Activated CD4-positive, alpha-beta T cell treated with anti-CD3 and anti-CD28 coated beads for 36 hours (primary cell): ENCODE data around the gene AP2A1. TPM values are rescaled to one million over a fixed set of nuclear protein-coding genes. Genes with fewer than 3 reads are reported as not detected.

Experiments used
- ATAC-seq: fragments of 200-7000 bp; cut with Tn5 transposase; one replicate; pipeline ENCODE4 v1.10.0; 2021; ENCODE audit warnings: mild to moderate bottlenecking, moderate library complexity
- CTCF ChIA-PET: fragments of 350-600 bp; sonication (Branson Sonifier 250); formaldehyde crosslinking; loops from one replicate; lab custom pipeline; 2021; ENCODE audit warnings: antibody characterized with exemption; lab: Charles Lee
- POLR2A ChIA-PET: fragments of 350-600 bp; sonication (Branson Sonifier 250); formaldehyde crosslinking; loops from one replicate; lab custom pipeline; 2021; ENCODE audit warnings: antibody characterized with exemption, inconsistent platforms; lab: Charles Lee
- DNase-seq: peaks from one replicate; pipeline ENCODE4 v3.0.0-alpha.2; 2020
- H3K27ac Mint-ChIP-seq: one replicate; pipeline ENCODE4 v1.8.0; 2021; ENCODE audit warnings: mixed read lengths
- H3K27me3 Mint-ChIP-seq: one replicate; pipeline ENCODE4 v1.8.0; 2021; ENCODE audit warnings: mixed read lengths
- H3K36me3 Mint-ChIP-seq: one replicate; pipeline ENCODE4 v1.8.0; 2021; ENCODE audit warnings: low read depth, mixed read lengths
- H3K4me1 Mint-ChIP-seq: one replicate; pipeline ENCODE4 v1.8.0; 2021; ENCODE audit warnings: mixed read lengths
- H3K4me3 Mint-ChIP-seq: one replicate; pipeline ENCODE4 v1.8.0; 2021; ENCODE audit warnings: mild to moderate bottlenecking, moderate library complexity, mixed read lengths
- H3K9me3 Mint-ChIP-seq: one replicate; pipeline ENCODE4 v1.8.0; 2021; ENCODE audit warnings: low read depth, mixed read lengths
- intact Hi-C, 2 experiments: fragments of 100-400 bp; cut with DNase I in 1 of 2; cut with micrococcal nuclease in 1 of 2; formaldehyde crosslinking; loops; one replicate each; pipeline versions ENCODE4 v1.14.2 to v1.15.1; 2022 to 2024; cut with DNase I, micrococcal nuclease
- total RNA-seq, 2 experiments: library from RNA; stranded (reverse); gene quantifications; one replicate each; pipeline ENCODE4 v1.2.3, GENCODE V29; 2021

Gene AP2A1
- total RNA-seq, 2 experiments from 2014 or later: 79.4 to 102 TPM

GRCh38 chr19:49779731-49780555, 13.1 kb downstream of the AP2A1 start:
- no peak for ATAC-seq
- Mint-ChIP-seq H3K9me3 (no peaks in the 10 kb centered on the region), H3K36me3 (peaks cover 11% of the 10 kb centered on the region), H3K27ac (no peak overlapping the region), H3K4me3 (no peak overlapping the region), H3K27me3 (no peaks in the 10 kb centered on the region), H3K4me1 (no peaks in the 10 kb centered on the region)
- ChIA-PET POLR2A (no interaction called here), CTCF (no interaction called here)
- intact Hi-C loops: no loop called here
- no peak for DNase-seq

GRCh38 chr19:49780861-49781260, 14.1 kb downstream of the AP2A1 start:
- H3K36me3 Mint-ChIP-seq: peaks cover 15% of the 10 kb centered on the region
- H3K4me3 Mint-ChIP-seq: no peak overlapping the region
- intact Hi-C loops: no loop called here
- ATAC-seq: no peak
- no peaks in the 10 kb centered on the region for H3K4me1 Mint-ChIP-seq
- no peaks in the 10 kb centered on the region for H3K27me3 Mint-ChIP-seq
- no peak for DNase-seq
- H3K27ac Mint-ChIP-seq: no peak overlapping the region
- no peaks in the 10 kb centered on the region for H3K9me3 Mint-ChIP-seq
- ChIA-PET POLR2A (no interaction called here), CTCF (no interaction called here)

GRCh38 chr19:49781394-49781793, 14.6 kb downstream of the AP2A1 start:
- peaks cover 17% of the 10 kb centered on the region for H3K36me3 Mint-ChIP-seq
- no peaks in the 10 kb centered on the region for H3K9me3 Mint-ChIP-seq
- H3K27ac Mint-ChIP-seq: no peak overlapping the region
- H3K4me3 Mint-ChIP-seq: no peak overlapping the region
- no peaks in the 10 kb centered on the region for H3K4me1 Mint-ChIP-seq
- intact Hi-C loops: no loop called here
- ATAC-seq: no peak
- DNase-seq: no peak
- H3K27me3 Mint-ChIP-seq: no peaks in the 10 kb centered on the region
- ChIA-PET CTCF (no interaction called here), POLR2A (no interaction called here)

- H3K4me3 Mint-ChIP-seq: no peak overlapping the region
- CTCF ChIA-PET: no interaction called here
- POLR2A ChIA-PET: no interaction called here
- H3K4me1 Mint-ChIP-seq: no peaks in the 10 kb centered on the region
- ATAC-seq (no peak), DNase-seq (no peak)
- H3K27me3 Mint-ChIP-seq: no peaks in the 10 kb centered on the region
- H3K9me3 Mint-ChIP-seq: no peaks in the 10 kb centered on the region
- H3K27ac Mint-ChIP-seq: no peak overlapping the region
- intact Hi-C loops: no loop called here
- peaks cover 18% of the 10 kb centered on the region for H3K36me3 Mint-ChIP-seq
Measured at GRCh38 chr19:49782515-49782914, 15.7 kb downstream of the AP2A1 start.

- ChIA-PET POLR2A (interaction anchor here (0.7 kb wide), 1 partner anchor 101 kb away, joined by 3 read pairs; no protein-coding TSS in a partner anchor), CTCF (no interaction called here)
- Mint-ChIP-seq H3K9me3 (no peaks in the 10 kb centered on the region), H3K4me3 (no peak overlapping the region), H3K27me3 (no peaks in the 10 kb centered on the region), H3K4me1 (no peaks in the 10 kb centered on the region), H3K27ac (no peak overlapping the region), H3K36me3 (peaks cover 32% of the 10 kb centered on the region)
- intact Hi-C loops: no loop called here
- no peak for DNase-seq
- no peak for ATAC-seq
Measured at GRCh38 chr19:49786376-49786820, 19.6 kb downstream of the AP2A1 start.

- ChIA-PET CTCF (no interaction called here), POLR2A (no interaction called here)
- DNase-seq (no peak), ATAC-seq (no peak)
- H3K36me3 Mint-ChIP-seq: peaks cover 35% of the 10 kb centered on the region
- no peaks in the 10 kb centered on the region for H3K9me3 Mint-ChIP-seq
- no peak overlapping the region for H3K27ac Mint-ChIP-seq
- H3K4me3 Mint-ChIP-seq: no peak overlapping the region
- H3K27me3 Mint-ChIP-seq: no peaks in the 10 kb centered on the region
- no peaks in the 10 kb centered on the region for H3K4me1 Mint-ChIP-seq
- intact Hi-C loops: no loop called here
Measured at GRCh38 chr19:49787746-49788145, 20.9 kb downstream of the AP2A1 start.

GRCh38 chr19:49788857-49789256, 22.1 kb downstream of the AP2A1 start:
- Mint-ChIP-seq H3K27me3 (no peaks in the 10 kb centered on the region), H3K9me3 (no peaks in the 10 kb centered on the region), H3K36me3 (peaks cover 32% of the 10 kb centered on the region), H3K27ac (no peak overlapping the region), H3K4me3 (no peak overlapping the region), H3K4me1 (peaks cover 5% of the 10 kb centered on the region)
- DNase-seq: no peak
- POLR2A ChIA-PET: interaction anchor here (0.6 kb wide), 1 partner anchor 36 kb away, joined by 3 read pairs; no protein-coding TSS in a partner anchor
- no peak for ATAC-seq
- intact Hi-C loops: no loop called here
- CTCF ChIA-PET: no interaction called here

- no peak overlapping the region for H3K4me3 Mint-ChIP-seq
- peaks cover 40% of the 10 kb centered on the region for H3K36me3 Mint-ChIP-seq
- ATAC-seq (no peak), DNase-seq (no peak)
- ChIA-PET POLR2A (no interaction called here), CTCF (no interaction called here)
- no peaks in the 10 kb centered on the region for H3K27me3 Mint-ChIP-seq
- intact Hi-C loops: no loop called here
- H3K9me3 Mint-ChIP-seq: no peaks in the 10 kb centered on the region
- no peak overlapping the region for H3K27ac Mint-ChIP-seq
- H3K4me1 Mint-ChIP-seq: peaks cover 5% of the 10 kb centered on the region
Measured at GRCh38 chr19:49790866-49791265, 24.1 kb downstream of the AP2A1 start.

- Mint-ChIP-seq H3K4me3 (no peak overlapping the region), H3K36me3 (peaks cover 43% of the 10 kb centered on the region), H3K9me3 (no peaks in the 10 kb centered on the region), H3K4me1 (peaks cover 5% of the 10 kb centered on the region), H3K27me3 (no peaks in the 10 kb centered on the region), H3K27ac (no peak overlapping the region)
- no peak for ATAC-seq
- ChIA-PET CTCF (no interaction called here), POLR2A (no interaction called here)
- intact Hi-C loops: no loop called here
- no peak for DNase-seq
Measured at GRCh38 chr19:49791776-49792445, 25.1 kb downstream of the AP2A1 start.

- peaks cover 5% of the 10 kb centered on the region for H3K4me1 Mint-ChIP-seq
- intact Hi-C loops: no loop called here
- ATAC-seq: no peak
- H3K36me3 Mint-ChIP-seq: peaks cover 43% of the 10 kb centered on the region
- H3K9me3 Mint-ChIP-seq: no peaks in the 10 kb centered on the region
- ChIA-PET POLR2A (interaction anchor here (0.6 kb wide), 1 partner anchor 119 kb away, joined by 4 read pairs; no protein-coding TSS in a partner anchor), CTCF (interaction anchor here (0.6 to 0.7 kb wide), 2 partner anchors 23 to 121 kb away, joined by 3 read pairs; no protein-coding TSS in a partner anchor)
- H3K27ac Mint-ChIP-seq: no peak overlapping the region
- DNase-seq: no peak
- H3K27me3 Mint-ChIP-seq: no peaks in the 10 kb centered on the region
- H3K4me3 Mint-ChIP-seq: no peak overlapping the region
Measured at GRCh38 chr19:49792829-49793560, 26.2 kb downstream of the AP2A1 start.

- POLR2A ChIA-PET: interaction anchor here (0.6 kb wide), 1 partner anchor 118 kb away, joined by 4 read pairs; no protein-coding TSS in a partner anchor
- ATAC-seq: peak; percentile 100
- H3K36me3 Mint-ChIP-seq: peaks cover 39% of the 10 kb centered on the region
- H3K4me3 Mint-ChIP-seq: no peak overlapping the region
- intact Hi-C loops: no loop called here
- CTCF ChIA-PET: interaction anchor here (0.6 to 0.7 kb wide), 2 partner anchors 24 to 120 kb away, joined by 3 read pairs; no protein-coding TSS in a partner anchor
- H3K27ac Mint-ChIP-seq: no peak overlapping the region
- peak; percentile 57 for DNase-seq
- H3K27me3 Mint-ChIP-seq: no peaks in the 10 kb centered on the region
- H3K4me1 Mint-ChIP-seq: peaks cover 5% of the 10 kb centered on the region
- H3K9me3 Mint-ChIP-seq: no peaks in the 10 kb centered on the region
Measured at GRCh38 chr19:49793561-49793840, 26.7 kb downstream of the AP2A1 start.
